HepG2 (cell line): ENCODE results near the gene CCN6. TPM values are rescaled to one million over a fixed set of nuclear protein-coding genes. Genes with fewer than 3 reads are reported as not detected.

ENCODE experiments used
- ATAC-seq: fragments of 200-7000 bp; cut with Tn5 transposase; 3 replicates; pipeline ENCODE4 v1.9.1; 2020; ENCODE audit warnings: mild to moderate bottlenecking, moderate library complexity
- BruUV-seq: library from RNA; stranded (reverse); fragments of 400-500 nt; replicated peaks from 2 replicates; lab custom pipeline; 2021; lab: Mats Ljungman, UMichigan
- CTCF ChIA-PET: fragments of 300-600 bp; formaldehyde crosslinking; extraction: SDS; loops from one replicate; lab custom pipeline; 2021; ENCODE audit warnings: low total read pairs, inconsistent platforms, low intra/inter-chr PET ratio; lab: Yijun Ruan, JAX
- POLR2A ChIA-PET: fragments of 350-600 bp; sonication (Branson Sonifier 250); formaldehyde crosslinking; loops from one replicate; lab custom pipeline; 2020; ENCODE audit warnings: antibody characterized with exemption, inconsistent platforms; lab: Yijun Ruan, JAX
- DNase-seq: peaks from one replicate; pipeline ENCODE4 v3.0.0-alpha.2; 2015; ENCODE audit warnings: low spot score
- FAIRE-seq: peaks from 3 replicates; lab custom pipeline; 2011; peaks lifted over from hg19 to GRCh38; lab: Jason Lieb, UNC
- H2AFZ ChIP-seq: one replicate; pipeline ENCODE4 v1.6.1; 2011; ENCODE audit warnings: low read length, inconsistent platforms
- H3K27ac ChIP-seq: fragments of 300-600 bp; 3 replicates; pipeline ENCODE4 v1.8.0; 2011; ENCODE audit warnings: mixed run types, mild to moderate bottlenecking, mixed read lengths, low read length, inconsistent platforms; ENCODE audit not compliant: insufficient read depth; ENCODE audit errors: extremely low read length
- H3K27me3 ChIP-seq, 2 experiments: fragments of 200-600 bp in 1 of 2; 2 replicates in 1 of 2; 3 replicates in 1 of 2; pipeline versions ENCODE4 v1.6.0 to v1.8.0; 2011; ENCODE audit warnings: low read length in 2 of 2, mild to moderate bottlenecking in 2 of 2, moderate library complexity in 2 of 2, inconsistent platforms in 1 of 2; ENCODE audit not compliant: insufficient read depth in 2 of 2, control insufficient read depth in 1 of 2
- H3K36me3 ChIP-seq, 2 experiments: fragments of 200-600 bp in 1 of 2; replicated peaks in 1 of 2; 2 replicates in 1 of 2; 3 replicates in 1 of 2; pipeline versions ENCODE4 v1.5.1 to v1.8.0; 2011; ENCODE audit warnings: low read length in 2 of 2, inconsistent platforms in 1 of 2; ENCODE audit not compliant: insufficient read depth in 2 of 2, control insufficient read depth in 1 of 2
- H3K4me1 ChIP-seq: 2 replicates; pipeline ENCODE4 v1.5.1; 2012; ENCODE audit warnings: low read length, inconsistent platforms; ENCODE audit not compliant: insufficient read depth
- H3K4me2 ChIP-seq: 2 replicates; pipeline ENCODE4 v1.6.0; 2011; ENCODE audit warnings: low read depth, low read length, inconsistent platforms
- H3K4me3 ChIP-seq, 3 experiments: fragments of 200-600 bp in 1 of 3; sonication (generic), shearing (Covaris generic) in 1 of 3; replicated peaks in 1 of 3; 2 replicates each; pipeline ENCODE4 v1.5.1; 2011 to 2016; ENCODE audit warnings: low read length in 3 of 3, inconsistent platforms in 2 of 3, low read depth in 2 of 3, mild to moderate bottlenecking in 2 of 3, control low read depth in 1 of 3, mixed read lengths in 1 of 3; ENCODE audit not compliant: insufficient read depth in 1 of 3
- H3K79me2 ChIP-seq: one replicate; pipeline ENCODE4 v1.6.1; 2011; ENCODE audit warnings: low read length, inconsistent platforms; ENCODE audit not compliant: insufficient read depth
- H3K9ac ChIP-seq: 2 replicates; pipeline ENCODE4 v1.6.0; 2011; ENCODE audit warnings: mild to moderate bottlenecking, low read depth, low read length, inconsistent platforms; ENCODE audit not compliant: insufficient read depth
- H3K9me3 ChIP-seq: 2 replicates; pipeline ENCODE4 v1.5.1; 2012; ENCODE audit warnings: mild to moderate bottlenecking, low read length
- H4K20me1 ChIP-seq: 2 replicates; pipeline ENCODE4 v1.6.0; 2011; ENCODE audit warnings: inconsistent platforms, mild to moderate bottlenecking, low read length, moderate library complexity; ENCODE audit not compliant: insufficient read depth
- FOXJ3 ChIP-seq: sonication (generic); formaldehyde crosslinking; IDR thresholded peaks from 2 replicates; pipeline ENCODE4 v1.4.0; 2020; ENCODE audit warnings: missing genetic modification reagents, mild to moderate bottlenecking, borderline replicate concordance
- GZF1 ChIP-seq: sonication (generic); formaldehyde crosslinking; IDR thresholded peaks from 2 replicates; pipeline ENCODE4 v1.5.1; 2020; ENCODE audit warnings: mild to moderate bottlenecking, missing genetic modification reagents
- HDAC2 ChIP-seq: sonication (generic); formaldehyde crosslinking; IDR thresholded peaks from 2 replicates; pipeline ENCODE4 v1.4.0; 2020; ENCODE audit warnings: missing genetic modification reagents
- MATR3 ChIP-seq: sonication (generic); formaldehyde crosslinking; IDR thresholded peaks from 2 replicates; pipeline ENCODE4 v1.4.0; 2020; ENCODE audit warnings: missing genetic modification reagents
- MIER3 ChIP-seq: IDR thresholded peaks from 2 replicates; pipeline ENCODE4 v1.6.1; 2016; ENCODE audit warnings: missing compliant biosample characterization, borderline replicate concordance
- MLLT10 ChIP-seq: sonication (generic); formaldehyde crosslinking; IDR thresholded peaks from 2 replicates; pipeline ENCODE4 v1.4.0; 2020; ENCODE audit warnings: missing genetic modification reagents
- NFE2L1 ChIP-seq: sonication (generic); formaldehyde crosslinking; IDR thresholded peaks from 2 replicates; pipeline ENCODE4 v1.4.0; 2020; ENCODE audit warnings: missing genetic modification reagents, mild to moderate bottlenecking, borderline replicate concordance
- RCOR2 ChIP-seq: IDR thresholded peaks from 2 replicates; pipeline ENCODE4 v1.6.1; 2016; ENCODE audit warnings: missing biosample characterization, missing genetic modification reagents
- SNAPC2 ChIP-seq: sonication (generic); formaldehyde crosslinking; IDR thresholded peaks from 2 replicates; pipeline ENCODE4 v1.8.1; 2022; ENCODE audit warnings: mild to moderate bottlenecking, missing genetic modification reagents
- ZKSCAN5 ChIP-seq: sonication (generic); formaldehyde crosslinking; IDR thresholded peaks from 2 replicates; pipeline ENCODE4 v1.5.1; 2020; ENCODE audit warnings: mild to moderate bottlenecking, missing genetic modification reagents
- ZNF205 ChIP-seq: IDR thresholded peaks from 2 replicates; pipeline ENCODE4 v1.6.1; 2018; ENCODE audit warnings: missing biosample characterization, missing genetic modification reagents
- ZNF749 ChIP-seq: sonication (generic); formaldehyde crosslinking; IDR thresholded peaks from 2 replicates; pipeline ENCODE4 v1.8.0; 2022; ENCODE audit warnings: mild to moderate bottlenecking, missing genetic modification reagents, moderate library complexity, borderline replicate concordance
- ZNF776 ChIP-seq: sonication (generic); formaldehyde crosslinking; IDR thresholded peaks from 2 replicates; pipeline ENCODE4 v1.4.0; 2020; ENCODE audit warnings: mild to moderate bottlenecking, missing genetic modification reagents
- ZNF792 ChIP-seq: IDR thresholded peaks from 2 replicates; pipeline ENCODE4 v1.6.1; 2016
- ZNF816 ChIP-seq: sonication (generic); formaldehyde crosslinking; IDR thresholded peaks from 2 replicates; pipeline ENCODE4 v1.8.0; 2022; ENCODE audit warnings: missing genetic modification reagents, mild to moderate bottlenecking, borderline replicate concordance
- ZNF839 ChIP-seq: sonication (generic); formaldehyde crosslinking; IDR thresholded peaks from 2 replicates; pipeline ENCODE4 v1.4.0; 2020; ENCODE audit warnings: missing genetic modification reagents, mild to moderate bottlenecking, borderline replicate concordance
- ZSCAN12 ChIP-seq: sonication (generic); formaldehyde crosslinking; IDR thresholded peaks from 2 replicates; pipeline ENCODE4 v1.9.0; 2021; ENCODE audit warnings: mild to moderate bottlenecking, missing genetic modification reagents
- ZSCAN30 ChIP-seq: sonication (generic); formaldehyde crosslinking; IDR thresholded peaks from 2 replicates; pipeline ENCODE4 v1.5.0; 2020; ENCODE audit warnings: mild to moderate bottlenecking, missing genetic modification reagents
- WGBS: methylation state at CpG from one replicate; pipeline ENCODE4 v1.1.6; 2017; ENCODE audit warnings: low lambda C conversion rate; 5-methylcytosine and 5-hydroxymethylcytosine counted together
- in situ Hi-C: cut with HindIII; loops from 2 replicates; pipeline ENCODE4 v1.10.0; 2017; ENCODE audit warnings: low pct_unique_long_range_greater_than_20kb; ENCODE audit not compliant: extremely low pct_ligation_motif_present
- intact Hi-C: fragments of 100-400 bp; cut with micrococcal nuclease; formaldehyde crosslinking; loops from one replicate; pipeline ENCODE4 v1.10.0; 2022; ENCODE audit not compliant: unreplicated experiment
- polyA plus RNA-seq, 8 experiments: library from polyadenylated mRNA; depleted of rRNA in 3 of 8; stranded (reverse) in 7 of 8; unstranded in 1 of 8; fragments of >200 nt; fragmentation: Illumina TruSeq in 4 of 8; extraction: Trizol in 4 of 8; gene quantifications; 2 replicates each; pipeline versions ENCODE4 v1.2.1 to v1.2.3, GENCODE V29; 2011 to 2016; ENCODE audit warnings: low read depth in 4 of 8, missing spikeins in 1 of 8, mixed read lengths in 1 of 8; ENCODE audit not compliant: insufficient read depth in 1 of 8
- total RNA-seq, 5 experiments: library from RNA; depleted of rRNA; stranded (reverse); fragments of >200 nt; fragmentation: Illumina TruSeq; extraction: Trizol; gene quantifications; 2 replicates each; pipeline ENCODE4 v1.2.3, GENCODE V29; 2016; ENCODE audit warnings: low read depth in 1 of 5
- TF ChIP-seq, protein P1 (sequence below): sonication (generic); formaldehyde crosslinking; conservative IDR thresholded peaks from 2 replicates; pipeline ENCODE4 v1.8.1; 2023; ENCODE audit warnings: missing genetic modification reagents
- TF ChIP-seq, protein P2 (sequence below): sonication (generic); formaldehyde crosslinking; IDR thresholded peaks from 2 replicates; pipeline ENCODE4 v1.8.0; 2022; ENCODE audit warnings: mild to moderate bottlenecking, missing genetic modification reagents

The CCN6 gene
- total and polyA plus RNA-seq, 2 of the 13 experiments (the other 11 are each of a cell fraction or from before 2014, with no cell fraction given) = not detected

DNA sequence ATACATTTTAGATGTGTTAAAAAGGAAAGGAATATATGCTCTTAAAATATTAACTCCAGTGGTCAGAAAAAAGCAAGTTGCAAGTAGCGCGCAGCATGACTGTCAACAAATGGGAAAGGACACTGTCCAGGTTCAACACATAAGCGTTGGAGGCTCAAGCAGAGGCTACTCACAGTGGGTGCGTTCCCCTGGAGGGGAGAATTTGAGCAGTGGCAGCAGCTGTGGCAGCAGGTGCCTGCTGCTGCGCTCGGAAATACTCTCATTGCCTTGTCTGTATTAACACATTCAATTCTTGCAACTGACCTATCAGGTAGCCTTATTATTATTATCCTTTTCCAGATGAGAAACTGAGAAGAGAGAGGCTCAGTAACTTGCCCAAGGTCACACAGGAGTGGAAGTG is 21.9 kb upstream of the CCN6 start:
- POLR2A ChIA-PET = no interaction called here
- Histone ChIP-seq H3K4me3 (no peak overlapping the region), H3K4me2 (no peak overlapping the region), H3K27me3 (peaks cover 0 to 10% of the 10 kb centered on the region in 2 experiments; a peak in 3 of 5 replicates), H3K79me2 (no peaks in the 10 kb centered on the region), H2AFZ (no peak overlapping the region), H3K27ac (no peak overlapping the region), H3K4me1 (peaks cover 40% of the 10 kb centered on the region), H3K9ac (no peak overlapping the region), H3K36me3 (no peaks in the 10 kb centered on the region), H3K9me3 (no peaks in the 10 kb centered on the region)
- intact Hi-C loops = no loop called here
- in situ Hi-C loops = no loop called here
- WGBS = 70% methylated on average over 6 of the region's 6 CpGs
- BruUV-seq = no TSS peak
- CTCF ChIA-PET = no interaction called here
- no peak for DNase-seq
- no peak for ATAC-seq
- no peak for FAIRE-seq
- no peak for TF ChIP-seq ZNF749
- no peak for TF ChIP-seq SNAPC2 (CRISPR knock-in tag)
- TF ChIP-seq ZNF816 (CRISPR knock-in tag) = no peak
- TF ChIP-seq ZSCAN12 (CRISPR knock-in tag) = no peak
- TF ChIP-seq RCOR2 (CRISPR knock-in tag) = no peak
- no peak for TF ChIP-seq MATR3
- no peak for TF ChIP-seq NFE2L1 (CRISPR knock-in tag)
- TF ChIP-seq ZNF792 (CRISPR knock-in tag) = no peak
- TF ChIP-seq, all 625 proteins: peak for 0
- H4K20me1 ChIP-seq = no peaks in the 10 kb centered on the region

DNA sequence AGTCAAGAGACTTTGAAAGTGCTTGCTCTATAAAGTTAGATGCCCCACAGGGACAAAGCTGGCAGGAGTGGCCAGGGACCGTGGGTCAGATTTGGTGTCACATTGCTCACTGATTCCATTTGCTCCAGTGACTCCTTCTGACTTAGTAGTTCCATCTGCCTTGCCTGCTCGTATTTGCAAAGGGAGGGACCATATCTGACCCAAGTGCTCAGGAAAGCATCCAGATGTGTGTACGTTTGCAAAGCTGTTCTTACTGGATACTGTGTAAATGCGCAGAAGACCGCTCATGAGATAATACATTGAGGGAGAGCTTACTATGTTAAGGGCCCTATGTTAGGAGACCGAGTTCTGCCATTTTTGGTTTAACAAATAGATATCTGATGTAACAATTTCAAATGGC is 21.2 kb upstream of the CCN6 start:
- FAIRE-seq (no peak), ATAC-seq (no peak), DNase-seq (no peak)
- H2AFZ ChIP-seq = no peak overlapping the region
- in situ Hi-C loops = no loop called here
- H3K4me3 ChIP-seq = no peak overlapping the region
- intact Hi-C loops = no loop called here
- no peak overlapping the region for H3K27ac ChIP-seq
- H3K36me3 ChIP-seq = no peaks in the 10 kb centered on the region
- no TSS peak for BruUV-seq
- H3K27me3 ChIP-seq = peaks cover 0 to 10% of the 10 kb centered on the region in 2 experiments; a peak in 3 of 5 replicates
- H3K9ac ChIP-seq = no peak overlapping the region
- peaks cover 36% of the 10 kb centered on the region for H3K4me1 ChIP-seq
- ChIA-PET CTCF (no interaction called here), POLR2A (no interaction called here)
- H3K79me2 ChIP-seq = no peaks in the 10 kb centered on the region
- 42% methylated on average over 5 of the region's 6 CpGs for WGBS
- no peaks in the 10 kb centered on the region for H3K9me3 ChIP-seq
- H4K20me1 ChIP-seq = no peaks in the 10 kb centered on the region
- no peak overlapping the region for H3K4me2 ChIP-seq
- no peak for TF ChIP-seq MLLT10
- no peak for TF ChIP-seq ZNF776 (CRISPR knock-in tag)
- no peak for TF ChIP-seq FOXJ3
- TF ChIP-seq, protein P1, sequence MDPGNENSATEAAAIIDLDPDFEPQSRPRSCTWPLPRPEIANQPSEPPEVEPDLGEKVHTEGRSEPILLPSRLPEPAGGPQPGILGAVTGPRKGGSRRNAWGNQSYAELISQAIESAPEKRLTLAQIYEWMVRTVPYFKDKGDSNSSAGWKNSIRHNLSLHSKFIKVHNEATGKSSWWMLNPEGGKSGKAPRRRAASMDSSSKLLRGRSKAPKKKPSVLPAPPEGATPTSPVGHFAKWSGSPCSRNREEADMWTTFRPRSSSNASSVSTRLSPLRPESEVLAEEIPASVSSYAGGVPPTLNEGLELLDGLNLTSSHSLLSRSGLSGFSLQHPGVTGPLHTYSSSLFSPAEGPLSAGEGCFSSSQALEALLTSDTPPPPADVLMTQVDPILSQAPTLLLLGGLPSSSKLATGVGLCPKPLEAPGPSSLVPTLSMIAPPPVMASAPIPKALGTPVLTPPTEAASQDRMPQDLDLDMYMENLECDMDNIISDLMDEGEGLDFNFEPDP (CRISPR knock-in tag) = no peak
- no peak for TF ChIP-seq GZF1 (CRISPR knock-in tag)
- no peak for TF ChIP-seq ZNF839
- TF ChIP-seq, protein P2, sequence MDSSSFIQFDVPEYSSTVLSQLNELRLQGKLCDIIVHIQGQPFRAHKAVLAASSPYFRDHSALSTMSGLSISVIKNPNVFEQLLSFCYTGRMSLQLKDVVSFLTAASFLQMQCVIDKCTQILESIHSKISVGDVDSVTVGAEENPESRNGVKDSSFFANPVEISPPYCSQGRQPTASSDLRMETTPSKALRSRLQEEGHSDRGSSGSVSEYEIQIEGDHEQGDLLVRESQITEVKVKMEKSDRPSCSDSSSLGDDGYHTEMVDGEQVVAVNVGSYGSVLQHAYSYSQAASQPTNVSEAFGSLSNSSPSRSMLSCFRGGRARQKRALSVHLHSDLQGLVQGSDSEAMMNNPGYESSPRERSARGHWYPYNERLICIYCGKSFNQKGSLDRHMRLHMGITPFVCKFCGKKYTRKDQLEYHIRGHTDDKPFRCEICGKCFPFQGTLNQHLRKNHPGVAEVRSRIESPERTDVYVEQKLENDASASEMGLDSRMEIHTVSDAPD (CRISPR knock-in tag) = no peak
- TF ChIP-seq ZNF792 (CRISPR knock-in tag) = no peak
- no peak for TF ChIP-seq HDAC2 (CRISPR knock-in tag)
- TF ChIP-seq ZSCAN30 (CRISPR knock-in tag) = no peak
- no peak for TF ChIP-seq ZNF205 (CRISPR knock-in tag)
- no peak for TF ChIP-seq ZKSCAN5 (CRISPR knock-in tag)
- no peak for TF ChIP-seq MIER3 (CRISPR knock-in tag)
